SW480 (cell line): ENCODE data around the gene FNDC10.
"Not testable (repeated sequence)": the region's sequence is repeated elsewhere in the genome, so short reads cannot be mapped to it uniquely, and the experiment has no call there.

Experiments
- DNase-seq: peaks from one replicate; pipeline ENCODE4 v3.0.0-alpha.2; 2016; ENCODE audit warnings: low spot score

Gene FNDC10

DNA sequence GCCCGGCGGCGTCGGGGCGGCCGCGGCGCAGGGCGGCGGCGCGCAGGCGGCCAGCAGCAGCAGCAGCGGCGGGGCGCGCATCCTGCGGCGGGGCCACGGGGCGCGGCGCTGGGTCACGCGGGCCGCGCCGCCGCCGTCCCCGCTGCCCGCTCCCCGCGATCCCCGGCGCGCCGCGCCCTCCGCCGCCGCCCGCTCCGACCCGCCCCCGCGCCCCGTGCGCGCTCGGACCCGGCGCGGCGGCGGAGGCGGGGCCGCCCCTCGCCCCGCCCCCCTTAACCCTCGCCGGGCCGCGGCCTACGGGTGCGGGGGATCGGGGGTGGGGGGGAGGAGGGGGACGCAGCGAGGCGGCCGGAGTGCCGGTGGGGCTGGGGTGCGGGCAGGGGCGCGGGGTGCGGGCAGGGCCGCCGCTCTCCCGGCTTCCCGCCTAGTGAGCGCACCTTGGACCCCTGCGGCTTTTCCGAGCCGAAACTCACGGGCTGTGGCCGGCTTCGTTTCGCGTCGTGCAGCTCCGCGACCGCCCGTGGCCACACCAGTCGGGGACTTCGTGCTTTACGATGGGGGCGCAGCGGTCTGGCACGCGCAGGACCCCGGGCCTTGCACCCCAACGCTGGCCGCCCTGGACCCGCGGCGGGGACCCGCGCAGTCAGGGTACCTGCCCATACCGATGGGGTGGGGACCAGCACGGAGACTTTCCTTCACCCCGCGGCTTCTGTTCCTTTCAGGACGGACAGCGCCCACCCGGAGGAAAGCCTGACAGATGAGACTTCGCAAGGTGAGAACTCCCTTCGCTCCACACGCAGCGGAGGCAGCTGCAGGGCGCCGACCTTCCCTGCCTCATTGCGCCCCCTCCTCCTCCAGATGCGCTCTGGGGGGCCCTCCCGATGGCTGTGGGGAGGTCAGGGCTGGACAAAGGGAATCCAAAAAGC lies at the start of gene FNDC10:
TSS of gene FNDC10 (minus strand) at position 201 of the 926 bp plus-strand sequence. CDS start at position 81, 120 bp downstream.
- DNase-seq, result no peak

DNA sequence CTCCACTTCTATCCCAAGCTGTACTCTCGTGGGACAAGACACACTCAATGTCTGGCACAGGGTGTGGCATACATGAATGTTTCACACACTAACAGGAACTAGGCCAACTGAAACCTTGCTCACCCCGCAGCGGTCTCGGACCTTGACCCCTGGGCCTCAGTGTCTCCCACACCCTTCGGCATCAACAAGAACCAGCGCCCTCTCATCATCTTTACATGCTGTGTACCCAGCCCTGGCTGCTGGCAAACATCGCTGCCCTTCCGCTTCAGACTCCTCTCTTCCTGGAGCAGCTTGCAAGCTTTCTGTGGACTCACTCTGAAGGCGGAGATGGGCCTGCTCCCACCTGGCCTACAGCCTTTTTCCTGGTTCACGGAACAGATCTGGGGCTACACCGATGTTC lies 48.3 kb upstream of the FNDC10 start:
- DNase-seq, result not testable (repeated sequence)

DNA sequence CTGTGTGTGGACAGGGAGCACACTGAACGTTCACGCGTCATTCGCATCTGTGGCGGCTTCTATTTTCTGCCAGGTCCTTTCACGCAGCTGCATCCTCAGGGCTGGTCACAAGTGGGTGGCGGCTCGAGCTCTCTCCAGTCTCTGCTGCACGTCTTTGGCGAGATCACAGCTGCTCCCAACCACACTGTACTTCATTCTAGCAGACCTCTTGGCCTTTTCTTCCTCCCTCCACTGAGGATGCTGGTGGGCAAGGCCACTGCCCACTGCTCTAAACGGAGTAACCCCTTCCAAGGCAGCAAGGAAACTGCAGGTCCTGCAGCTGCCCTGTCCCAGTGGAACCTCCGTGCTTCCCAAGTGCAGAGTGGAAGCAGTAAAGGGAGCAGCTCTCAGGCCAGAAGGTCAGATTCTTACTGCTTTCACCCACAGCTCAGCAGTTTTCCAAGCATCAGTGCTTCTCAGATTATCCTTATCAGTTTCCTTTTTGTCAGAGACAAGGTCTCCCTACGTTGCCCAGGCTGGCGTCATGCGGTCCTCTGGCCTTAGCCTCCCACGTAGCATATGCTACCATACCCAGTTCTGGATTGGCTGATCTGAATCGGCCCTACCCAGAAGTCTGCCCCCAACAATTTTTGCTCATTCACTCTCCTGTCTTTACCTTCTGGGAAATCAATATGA lies 47.8 kb upstream of the FNDC10 start:
- not testable (repeated sequence) for DNase-seq

DNA sequence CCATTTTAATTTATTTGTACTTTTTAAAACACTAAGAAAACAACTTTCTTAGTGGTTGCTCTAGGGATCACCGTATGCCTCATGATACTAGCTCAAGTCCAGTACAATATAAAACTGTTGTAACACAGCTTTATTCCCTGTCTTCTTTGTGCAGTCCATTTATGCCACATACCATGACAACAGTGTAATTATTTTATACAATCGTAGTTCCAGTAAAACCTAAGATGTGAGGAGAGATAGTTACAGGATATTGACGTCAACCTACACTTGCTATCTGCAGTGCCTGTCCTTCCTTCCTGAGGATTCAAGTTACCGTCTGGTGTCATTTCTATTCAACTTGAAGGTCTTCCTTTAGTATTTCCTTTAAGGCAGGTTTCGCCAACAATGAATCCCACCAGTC lies 46.4 kb upstream of the FNDC10 start:
- not testable (repeated sequence) for DNase-seq

DNA sequence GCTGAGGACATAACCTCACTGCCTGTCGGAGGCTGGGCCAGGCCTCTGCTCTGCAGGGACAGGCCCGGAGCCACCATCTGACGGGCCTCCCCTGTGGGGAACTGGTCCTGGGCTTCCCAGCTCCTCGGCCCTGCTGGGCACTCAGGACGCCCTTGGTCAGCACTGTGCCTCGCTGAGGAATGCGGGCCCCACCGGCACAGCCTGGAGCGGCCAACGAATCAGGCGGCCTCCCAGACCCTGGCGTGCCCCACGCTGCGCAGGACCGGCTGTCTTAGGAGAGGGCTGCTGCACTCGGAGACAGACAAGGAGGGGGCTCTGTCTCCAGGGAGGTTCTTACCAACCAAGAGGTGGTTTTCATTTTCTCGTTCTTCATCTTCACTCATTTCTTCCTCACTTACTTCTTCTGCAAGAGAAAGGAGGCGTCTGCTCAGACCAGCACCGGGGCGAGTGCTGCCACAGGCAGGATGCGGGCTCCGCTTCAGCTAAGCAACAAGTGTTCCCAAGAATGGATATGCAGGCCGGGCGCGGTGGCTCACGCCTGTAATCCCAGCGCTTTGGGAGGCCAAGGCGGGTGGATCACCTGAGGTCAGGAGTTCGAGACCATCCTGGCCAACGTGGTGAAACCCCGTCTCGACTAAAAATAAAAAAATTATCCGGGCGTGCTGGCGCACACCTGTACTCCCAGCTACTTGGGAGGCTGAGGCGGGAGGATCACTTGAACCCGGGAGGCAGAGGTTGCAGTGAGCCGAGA lies 41.0 kb upstream of the FNDC10 start:
- not testable (repeated sequence) for DNase-seq

GRCh38 chr1:1640081-1640480 lies 40.1 kb upstream of the FNDC10 start:
- DNase-seq, result not testable (repeated sequence)

DNA sequence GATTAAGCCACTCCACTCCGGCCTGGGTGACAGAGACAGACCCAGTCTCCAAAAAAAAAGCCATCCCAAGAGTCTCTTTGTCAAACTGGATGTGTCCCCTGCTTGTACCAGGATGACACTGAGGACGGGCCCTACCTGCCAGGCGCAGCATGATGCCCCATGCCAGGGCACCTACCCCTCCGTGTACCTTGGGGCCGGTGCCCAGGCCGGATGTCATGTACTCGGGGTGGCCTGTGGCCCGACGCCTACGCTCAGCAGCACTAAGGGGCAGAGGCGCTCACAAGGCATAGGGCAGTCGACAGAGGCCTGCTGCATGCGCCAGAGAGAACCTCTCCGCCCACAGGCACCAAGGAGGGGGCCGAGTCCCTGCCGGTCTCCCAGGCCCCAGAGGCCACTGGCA lies 39.4 kb upstream of the FNDC10 start:
- not testable (repeated sequence) for DNase-seq

DNA sequence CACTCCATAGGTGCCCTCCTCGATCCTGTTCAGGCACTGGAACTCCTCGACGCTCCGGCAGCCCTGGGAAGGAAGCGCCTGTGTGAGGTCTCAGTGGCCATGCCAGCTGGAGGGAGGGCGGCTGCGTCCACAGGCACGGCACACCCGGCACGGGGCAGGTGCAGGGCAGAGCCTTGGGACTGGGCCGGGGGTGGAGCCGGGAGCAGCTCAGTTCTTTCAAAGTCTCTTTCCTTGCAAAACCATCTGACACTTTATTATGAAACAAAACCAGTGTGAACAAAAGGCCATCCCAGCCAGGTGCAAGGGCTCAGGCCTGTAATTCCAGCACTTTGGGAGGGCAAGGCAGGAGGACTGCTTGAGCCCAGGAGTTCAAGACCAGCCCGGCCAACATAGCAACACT lies 38.6 kb upstream of the FNDC10 start:
- not testable (repeated sequence) for DNase-seq

- DNase-seq, result not testable (repeated sequence)
These were observed 37.5 kb upstream of the FNDC10 start for GRCh38 chr1:1637479-1637875.

- DNase-seq, result not testable (repeated sequence)
These were observed 36.9 kb upstream of the FNDC10 start for GRCh38 chr1:1636621-1637478.

DNA sequence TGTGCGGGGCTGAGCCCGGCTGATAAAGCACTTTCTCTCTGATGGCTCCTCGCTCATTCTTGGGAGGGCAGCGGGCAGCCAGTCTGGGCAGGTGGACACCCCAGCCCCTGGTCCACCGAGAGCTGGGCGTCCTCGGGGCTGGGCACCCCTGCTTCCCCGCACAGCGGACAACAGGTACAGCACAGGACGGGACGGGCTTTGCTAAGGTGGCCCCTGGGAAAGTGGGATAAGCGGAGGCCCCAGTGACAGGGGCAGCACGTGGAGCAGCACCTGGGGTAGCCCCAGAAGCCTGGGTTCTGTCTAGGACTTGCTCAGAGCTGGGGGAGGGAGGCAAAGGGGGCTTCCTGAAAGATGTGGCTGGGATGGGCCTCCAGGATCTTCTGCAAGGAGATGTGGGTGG lies 34.7 kb upstream of the FNDC10 start:
- DNase-seq, result not testable (repeated sequence)

DNA sequence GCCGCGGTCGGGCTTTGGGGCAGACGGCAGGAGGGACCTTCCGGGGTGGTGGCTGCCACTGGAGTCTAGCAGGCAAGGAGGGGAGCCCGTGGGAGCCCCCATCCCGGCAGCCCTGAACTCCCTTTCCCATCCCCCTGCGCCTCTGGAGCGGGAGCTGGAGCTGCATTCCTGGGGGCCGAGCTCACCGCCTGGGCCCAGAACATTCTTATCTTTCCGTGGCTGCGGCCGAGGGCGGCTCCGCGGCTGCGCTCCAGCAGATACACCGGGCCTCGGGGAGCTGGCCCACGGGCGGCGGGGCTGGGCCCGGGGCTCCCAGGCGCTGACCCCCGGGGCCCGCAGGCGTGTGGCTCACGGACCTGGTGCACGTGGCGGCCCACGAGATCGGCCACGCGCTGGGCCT lies 33.5 kb upstream of the FNDC10 start:
- not testable (repeated sequence) for DNase-seq

GRCh38 chr1:1631782-1632420 lies 32.0 kb upstream of the FNDC10 start, which contains the start of gene MMP23B:
MMP23B (plus strand) TSS chr1:1632173; CDS start chr1:1632219, 46 bp downstream.
- no peak for DNase-seq

GRCh38 chr1:1630965-1631781 lies 31.2 kb upstream of the FNDC10 start:
- DNase-seq, result no peak

GRCh38 chr1:1630191-1630964 lies 30.4 kb upstream of the FNDC10 start:
- no peak for DNase-seq

- no peak for DNase-seq
These were observed 29.7 kb upstream of the FNDC10 start for GRCh38 chr1:1629430-1630190.

DNA sequence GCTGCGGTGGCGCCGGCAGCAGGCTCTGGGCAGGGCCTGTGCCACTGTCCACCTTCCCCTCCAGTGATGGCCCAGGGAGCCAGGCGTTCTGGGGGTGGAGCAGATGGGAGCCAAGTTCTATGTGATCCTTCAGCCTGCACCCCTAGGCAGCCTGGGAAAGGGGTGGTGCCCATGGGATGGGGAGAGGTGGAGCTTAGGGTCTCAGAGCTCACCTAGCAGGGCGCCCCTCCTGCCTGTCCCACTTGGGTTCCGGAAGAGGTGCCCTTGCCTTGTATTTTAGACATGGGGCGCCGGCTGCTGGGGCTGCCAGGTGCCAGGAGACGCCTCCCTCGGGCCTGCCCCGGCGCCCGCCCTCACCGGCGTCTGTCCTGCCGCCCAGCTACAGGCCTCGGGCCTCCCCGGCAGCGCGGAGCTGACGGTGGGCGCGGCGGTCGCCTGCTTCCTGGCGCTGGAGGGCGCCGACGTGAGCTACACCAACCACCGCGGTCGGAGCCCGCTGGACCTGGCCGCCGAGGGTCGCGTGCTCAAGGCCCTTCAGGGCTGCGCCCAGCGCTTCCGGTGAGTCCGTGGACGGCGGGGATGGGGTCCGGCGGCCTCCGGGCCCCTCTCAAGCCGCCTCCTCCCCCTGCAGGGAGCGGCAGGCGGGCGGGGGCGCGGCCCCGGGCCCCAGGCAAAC lies 29.0 kb upstream of the FNDC10 start:
- no peak for DNase-seq
